H9 (cell line): ENCODE results near the gene NEB. TPM values are rescaled to one million over a fixed set of nuclear protein-coding genes. Genes with fewer than 3 reads are reported as not detected.

ENCODE experiments used
- DNase-seq: peaks from one replicate; pipeline ENCODE4 v3.0.0-alpha.2; 2017
- H2AFZ ChIP-seq: one replicate; pipeline ENCODE4 v1.6.1; 2013; ENCODE audit warnings: mild to moderate bottlenecking, low read length, control low read depth, moderate library complexity
- H2AK5ac ChIP-seq: 2 replicates; pipeline ENCODE4 v1.6.1; 2013; ENCODE audit warnings: low read length, control low read depth, mixed read lengths; ENCODE audit not compliant: insufficient read length
- H2BK120ac ChIP-seq: one replicate; pipeline ENCODE4 v1.6.1; 2013; ENCODE audit warnings: low read depth, mild to moderate bottlenecking, low read length, control low read depth, inconsistent platforms; ENCODE audit not compliant: poor library complexity, severe bottlenecking
- H2BK12ac ChIP-seq: 2 replicates; pipeline ENCODE4 v1.6.1; 2013; ENCODE audit warnings: low read length, control low read depth, mixed read lengths, low read depth; ENCODE audit not compliant: insufficient read length
- H2BK15ac ChIP-seq: 2 replicates; pipeline ENCODE4 v1.6.1; 2013; ENCODE audit warnings: low read depth, low read length, control low read depth
- H2BK20ac ChIP-seq: one replicate; pipeline ENCODE4 v1.6.1; 2013; ENCODE audit warnings: low read depth, mild to moderate bottlenecking, low read length, control low read depth, inconsistent platforms; ENCODE audit not compliant: poor library complexity, severe bottlenecking
- H2BK5ac ChIP-seq: 2 replicates; pipeline ENCODE4 v1.6.1; 2013; ENCODE audit warnings: low read length, control low read depth, mixed read lengths; ENCODE audit not compliant: insufficient read length
- H3K14ac ChIP-seq: 2 replicates; pipeline ENCODE4 v1.6.1; 2013; ENCODE audit warnings: low read length, control low read depth; ENCODE audit not compliant: insufficient read depth
- H3K18ac ChIP-seq: 2 replicates; pipeline ENCODE4 v1.6.1; 2013; ENCODE audit warnings: low read depth, mild to moderate bottlenecking, mixed read lengths, low read length, control low read depth; ENCODE audit not compliant: insufficient read length
- H3K23ac ChIP-seq: 2 replicates; pipeline ENCODE4 v1.6.1; 2013; ENCODE audit warnings: low read length, control low read depth, mixed read lengths, low read depth; ENCODE audit not compliant: insufficient read length
- H3K23me2 ChIP-seq: 2 replicates; pipeline ENCODE4 v1.6.1; 2013; ENCODE audit warnings: low read depth, mild to moderate bottlenecking, mixed read lengths, low read length, control low read depth; ENCODE audit not compliant: insufficient read length, poor library complexity, severe bottlenecking
- H3K27ac ChIP-seq: 2 replicates; pipeline ENCODE4 v1.5.1; 2013; ENCODE audit warnings: low read length, control low read depth, mixed read lengths, low read depth; ENCODE audit not compliant: insufficient read length
- H3K27me3 ChIP-seq: 2 replicates; pipeline ENCODE4 v1.6.1; 2013; ENCODE audit warnings: low read length, control low read depth, inconsistent platforms; ENCODE audit not compliant: insufficient read depth
- H3K4ac ChIP-seq: 2 replicates; pipeline ENCODE4 v1.6.1; 2013; ENCODE audit warnings: low read depth, mild to moderate bottlenecking, control low read depth, inconsistent platforms, low read length, moderate library complexity
- H3K4me1 ChIP-seq: 2 replicates; pipeline ENCODE4 v1.6.1; 2013; ENCODE audit warnings: low read length, control low read depth, inconsistent platforms; ENCODE audit not compliant: insufficient read depth
- H3K4me2 ChIP-seq: 2 replicates; pipeline ENCODE4 v1.6.1; 2013; ENCODE audit warnings: low read length, control low read depth, mixed read lengths; ENCODE audit not compliant: insufficient read length, insufficient read depth
- H3K56ac ChIP-seq: 2 replicates; pipeline ENCODE4 v1.6.1; 2013; ENCODE audit warnings: low read depth, mild to moderate bottlenecking, mixed read lengths, low read length, control low read depth; ENCODE audit not compliant: insufficient read length
- H3K79me1 ChIP-seq: 2 replicates; pipeline ENCODE4 v1.6.1; 2013; ENCODE audit warnings: low read depth, mild to moderate bottlenecking, moderate library complexity, low read length, control low read depth, inconsistent platforms; ENCODE audit not compliant: insufficient read depth, poor library complexity, severe bottlenecking
- H3K79me2 ChIP-seq: 2 replicates; pipeline ENCODE4 v1.6.1; 2013; ENCODE audit warnings: low read length, control low read depth, inconsistent platforms; ENCODE audit not compliant: insufficient read depth
- H3K9ac ChIP-seq: 2 replicates; pipeline ENCODE4 v1.6.1; 2013; ENCODE audit warnings: low read length, control low read depth, mixed read lengths; ENCODE audit not compliant: insufficient read length; ENCODE audit errors: extremely low read depth
- H3K9me3 ChIP-seq: one replicate; pipeline ENCODE4 v1.6.1; 2013; ENCODE audit warnings: low read depth, low read length, inconsistent platforms; ENCODE audit not compliant: control insufficient read depth
- H3T11ph ChIP-seq: one replicate; pipeline ENCODE4 v1.6.1; 2013; ENCODE audit warnings: mild to moderate bottlenecking, low read length, control low read depth, inconsistent platforms
- H4K20me1 ChIP-seq: one replicate; pipeline ENCODE4 v1.6.1; 2013; ENCODE audit not compliant: control insufficient read depth, insufficient read length, insufficient read depth
- H4K5ac ChIP-seq: 2 replicates; pipeline ENCODE4 v1.6.1; 2013; ENCODE audit warnings: low read depth, mild to moderate bottlenecking, mixed read lengths, low read length, control low read depth; ENCODE audit not compliant: insufficient read length
- H4K8ac ChIP-seq: replicated peaks from 2 replicates; pipeline ENCODE4 v1.6.1; 2013; ENCODE audit warnings: low read length, control low read depth, mixed read lengths, low read depth; ENCODE audit not compliant: insufficient read length
- H4K91ac ChIP-seq: 2 replicates; pipeline ENCODE4 v1.6.1; 2013; ENCODE audit warnings: low read depth, mild to moderate bottlenecking, moderate library complexity, mixed read lengths, low read length, control low read depth; ENCODE audit not compliant: insufficient read length
- H3K27ac Mint-ChIP-seq, 3 experiments: 2 replicates in 2 of 3; 3 replicates in 1 of 3; pipeline ENCODE4 v1.8.0; 2020 to 2021; ENCODE audit warnings: mixed read lengths in 3 of 3, mild to moderate bottlenecking in 1 of 3, moderate library complexity in 1 of 3
- H3K27me3 Mint-ChIP-seq: 2 replicates; pipeline ENCODE4 v1.8.0; 2021; ENCODE audit warnings: low read depth, mild to moderate bottlenecking, moderate library complexity, mixed read lengths
- H3K36me3 Mint-ChIP-seq, 3 experiments: 2 replicates in 2 of 3; 3 replicates in 1 of 3; pipeline ENCODE4 v1.8.0; 2020 to 2021; ENCODE audit warnings: low read depth in 3 of 3, mixed read lengths in 3 of 3; ENCODE audit not compliant: insufficient read depth in 1 of 3
- H3K4me1 Mint-ChIP-seq, 2 experiments: 2 replicates each; pipeline ENCODE4 v1.8.0; 2020; ENCODE audit warnings: mixed read lengths in 2 of 2
- H3K4me3 Mint-ChIP-seq, 2 experiments: 2 replicates in 1 of 2; 3 replicates in 1 of 2; pipeline ENCODE4 v1.8.0; 2020 to 2021; ENCODE audit warnings: mild to moderate bottlenecking in 2 of 2, mixed read lengths in 2 of 2, moderate library complexity in 1 of 2
- H3K9me3 Mint-ChIP-seq, 2 experiments: 2 replicates in 1 of 2; 3 replicates in 1 of 2; pipeline ENCODE4 v1.8.0; 2020; ENCODE audit warnings: mild to moderate bottlenecking in 2 of 2, mixed read lengths in 2 of 2, moderate library complexity in 1 of 2
- CTCF ChIP-seq: fragments of 200-600 bp; sonication (generic); conservative IDR thresholded peaks from 3 replicates; pipeline ENCODE4 v1.8.0; 2021; ENCODE audit warnings: antibody characterized with exemption, mild to moderate bottlenecking
- WGBS: extraction: QIAGEN DNeasy Blood & Tissue Kit; methylation state at CpG from one replicate; pipeline ENCODE4 v1.1.7; 2013; ENCODE audit warnings: missing lambda C conversion rate, low lambda C conversion rate, mixed read lengths; ENCODE audit not compliant: insufficient read length; ENCODE audit errors: extremely low coverage; 5-methylcytosine and 5-hydroxymethylcytosine counted together
- total RNA-seq: library from RNA; stranded (reverse); gene quantifications from 2 replicates; pipeline ENCODE4 v1.2.1, GENCODE V29; 2021

NEB gene
- total RNA-seq, 1 experiment from 2014 or later, result 0.98 TPM

GRCh38 chr2:151549191-151549590 is 185.1 kb downstream of the NEB start:
- Histone ChIP-seq H2BK5ac (no peak overlapping the region), H4K20me1 (no peaks in the 10 kb centered on the region), H3K23ac (no peak overlapping the region), H3K27ac (no peak overlapping the region), H3K9ac (no peak overlapping the region), H3K79me2 (no peaks in the 10 kb centered on the region), H3T11ph (no peak overlapping the region), H3K27me3 (no peaks in the 10 kb centered on the region), H3K14ac (no peak overlapping the region), H3K23me2 (no peaks in the 10 kb centered on the region), H2AK5ac (no peak overlapping the region), H3K4ac (no peak overlapping the region), H2BK20ac (no peak overlapping the region), H2AFZ (no peak overlapping the region), H3K56ac (no peak overlapping the region), H3K18ac (no peak overlapping the region), H3K9me3 (no peaks in the 10 kb centered on the region), H2BK120ac (no peak overlapping the region), H3K4me1 (no peaks in the 10 kb centered on the region; the same call in 1 of the 2 replicates), H4K5ac (no peak overlapping the region), H3K4me2 (no peak overlapping the region), H4K8ac (no peak overlapping the region), H2BK12ac (no peak overlapping the region), H3K79me1 (no peaks in the 10 kb centered on the region), H2BK15ac (no peak overlapping the region), H4K91ac (no peak overlapping the region)
- H3K9me3 Mint-ChIP-seq, result no peaks in the 10 kb centered on the region
- no peak for DNase-seq
- H3K27me3 Mint-ChIP-seq, result no peaks in the 10 kb centered on the region
- H3K4me1 Mint-ChIP-seq, result peaks cover 8 to 26% of the 10 kb centered on the region in 2 experiments
- H3K36me3 Mint-ChIP-seq, result no peaks in the 10 kb centered on the region; a peak in 1 of 7 replicates
- TF ChIP-seq CTCF, result no peak
- H3K27ac Mint-ChIP-seq, result no peak overlapping the region
- no peak overlapping the region for H3K4me3 Mint-ChIP-seq
- WGBS, result no CpG with 5 or more reads among the region's 2 CpGs
